Osteocyte (in vitro differentiated cells): ENCODE measurements around the gene LGR4. TPM values are rescaled to one million over a fixed set of nuclear protein-coding genes. Genes with fewer than 3 reads are reported as not detected.

Source experiments
- DNase-seq: peaks from one replicate; pipeline ENCODE4 v3.0.0; 2021; ENCODE audit warnings: mixed read lengths; ENCODE audit not compliant: unreplicated experiment; ENCODE audit errors: extremely low spot score
- H3K27ac Mint-ChIP-seq: one replicate; pipeline ENCODE4 v1.8.0; 2021; ENCODE audit warnings: mild to moderate bottlenecking, mixed read lengths; ENCODE audit not compliant: unreplicated experiment
- H3K27me3 Mint-ChIP-seq: one replicate; pipeline ENCODE4 v1.8.0; 2021; ENCODE audit warnings: mixed read lengths; ENCODE audit not compliant: unreplicated experiment
- H3K36me3 Mint-ChIP-seq: one replicate; pipeline ENCODE4 v1.8.0; 2021; ENCODE audit warnings: mixed read lengths; ENCODE audit not compliant: unreplicated experiment
- H3K4me1 Mint-ChIP-seq: one replicate; pipeline ENCODE4 v1.8.0; 2021; ENCODE audit warnings: mixed read lengths; ENCODE audit not compliant: unreplicated experiment
- H3K4me3 Mint-ChIP-seq: one replicate; pipeline ENCODE4 v1.8.0; 2021; ENCODE audit warnings: mild to moderate bottlenecking, moderate library complexity, mixed read lengths; ENCODE audit not compliant: unreplicated experiment
- H3K9me3 Mint-ChIP-seq: one replicate; pipeline ENCODE4 v1.8.0; 2021; ENCODE audit warnings: mixed read lengths; ENCODE audit not compliant: unreplicated experiment
- total RNA-seq: library from RNA; stranded (reverse); gene quantifications from 2 replicates; pipeline ENCODE4 v1.2.1, GENCODE V29; 2021
- TF ChIP-seq, protein P1 (sequence below): fragments of 200-600 bp; sonication (generic); IDR thresholded peaks from 2 replicates; pipeline ENCODE4 v1.5.0; 2021; ENCODE audit warnings: antibody characterized with exemption, mild to moderate bottlenecking, moderate library complexity

The LGR4 gene
- total RNA-seq, 1 donor from 2014 or later = 61.9 TPM

DNA sequence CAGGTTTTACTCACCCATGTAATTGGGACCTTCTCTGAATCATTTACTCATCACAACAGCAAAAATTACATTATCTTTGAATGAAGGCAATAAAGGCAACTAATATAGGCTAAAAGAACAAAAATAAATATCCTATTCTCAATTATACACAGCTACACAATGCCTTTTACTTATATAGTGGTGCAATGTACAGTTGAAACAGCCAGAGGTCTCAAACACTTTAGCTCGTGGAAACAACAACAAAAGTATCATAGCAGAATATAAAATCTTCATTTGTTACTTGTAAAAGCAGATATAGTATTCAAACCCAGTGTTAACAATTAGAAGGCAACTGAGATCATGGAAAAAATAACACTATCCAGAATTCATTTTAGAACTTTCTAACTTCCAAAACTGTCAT, 88.9 kb downstream of the LGR4 start:
- TF ChIP-seq, protein P1, sequence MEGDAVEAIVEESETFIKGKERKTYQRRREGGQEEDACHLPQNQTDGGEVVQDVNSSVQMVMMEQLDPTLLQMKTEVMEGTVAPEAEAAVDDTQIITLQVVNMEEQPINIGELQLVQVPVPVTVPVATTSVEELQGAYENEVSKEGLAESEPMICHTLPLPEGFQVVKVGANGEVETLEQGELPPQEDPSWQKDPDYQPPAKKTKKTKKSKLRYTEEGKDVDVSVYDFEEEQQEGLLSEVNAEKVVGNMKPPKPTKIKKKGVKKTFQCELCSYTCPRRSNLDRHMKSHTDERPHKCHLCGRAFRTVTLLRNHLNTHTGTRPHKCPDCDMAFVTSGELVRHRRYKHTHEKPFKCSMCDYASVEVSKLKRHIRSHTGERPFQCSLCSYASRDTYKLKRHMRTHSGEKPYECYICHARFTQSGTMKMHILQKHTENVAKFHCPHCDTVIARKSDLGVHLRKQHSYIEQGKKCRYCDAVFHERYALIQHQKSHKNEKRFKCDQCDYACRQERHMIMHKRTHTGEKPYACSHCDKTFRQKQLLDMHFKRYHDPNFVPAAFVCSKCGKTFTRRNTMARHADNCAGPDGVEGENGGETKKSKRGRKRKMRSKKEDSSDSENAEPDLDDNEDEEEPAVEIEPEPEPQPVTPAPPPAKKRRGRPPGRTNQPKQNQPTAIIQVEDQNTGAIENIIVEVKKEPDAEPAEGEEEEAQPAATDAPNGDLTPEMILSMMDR = peak; percentile 53
- DNase-seq = no peak
- H3K27ac Mint-ChIP-seq = peak overlapping the region; percentile 63
- peaks cover 54% of the 10 kb centered on the region for H3K4me1 Mint-ChIP-seq
- no peaks in the 10 kb centered on the region for H3K27me3 Mint-ChIP-seq
- H3K9me3 Mint-ChIP-seq = no peaks in the 10 kb centered on the region
- H3K4me3 Mint-ChIP-seq = peak overlapping the region; percentile 41
- peaks cover 37% of the 10 kb centered on the region for H3K36me3 Mint-ChIP-seq

DNA sequence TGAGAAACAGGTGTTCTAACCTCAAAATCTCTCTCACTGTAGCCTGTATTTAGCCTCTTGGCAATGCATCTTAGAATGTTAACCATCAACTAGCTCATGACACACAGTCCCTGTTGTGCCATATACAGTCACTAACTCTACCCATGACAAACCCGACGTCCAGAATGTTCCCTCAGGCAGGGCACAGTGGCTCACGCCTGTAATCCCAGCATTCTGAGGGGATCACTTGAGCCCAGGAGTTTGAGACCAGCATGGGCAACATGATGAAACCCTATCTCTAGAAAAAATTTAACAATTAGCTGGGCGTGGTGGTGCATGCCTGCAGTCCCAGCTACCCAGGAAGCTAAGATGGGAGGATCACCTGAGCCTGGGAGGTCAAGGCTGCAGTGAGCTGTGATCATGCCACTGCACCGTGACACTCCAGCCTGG, 91.3 kb downstream of the LGR4 start:
- Mint-ChIP-seq H3K27me3 (no peaks in the 10 kb centered on the region), H3K4me3 (no peak overlapping the region), H3K4me1 (peaks cover 36% of the 10 kb centered on the region), H3K27ac (no peak overlapping the region), H3K9me3 (no peaks in the 10 kb centered on the region), H3K36me3 (peaks cover 47% of the 10 kb centered on the region)
- no peak for DNase-seq
- TF ChIP-seq, protein P1 = no peak

DNA sequence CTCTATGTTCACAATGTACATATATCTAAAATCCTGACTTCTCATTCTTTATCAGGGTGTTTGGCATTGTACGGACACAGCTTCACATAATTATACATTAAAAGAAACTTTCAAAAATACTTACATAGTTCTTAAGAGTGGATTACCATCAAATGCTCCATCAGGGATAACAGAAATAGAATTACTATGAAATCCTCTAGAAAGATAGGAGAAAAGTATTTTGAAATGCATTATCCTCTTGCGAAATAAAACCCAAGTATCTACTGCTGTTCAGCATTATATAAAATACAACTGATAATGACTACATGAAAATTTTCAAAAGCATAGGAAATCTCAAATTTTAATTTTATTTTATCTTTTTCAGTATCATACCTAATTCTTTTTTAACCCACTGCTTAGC, 91.8 kb downstream of the LGR4 start:
- Mint-ChIP-seq H3K27ac (no peak overlapping the region), H3K9me3 (no peaks in the 10 kb centered on the region), H3K27me3 (no peaks in the 10 kb centered on the region), H3K36me3 (peaks cover 49% of the 10 kb centered on the region), H3K4me3 (no peak overlapping the region), H3K4me1 (peaks cover 32% of the 10 kb centered on the region)
- DNase-seq = no peak
- TF ChIP-seq, protein P1 = no peak

DNA sequence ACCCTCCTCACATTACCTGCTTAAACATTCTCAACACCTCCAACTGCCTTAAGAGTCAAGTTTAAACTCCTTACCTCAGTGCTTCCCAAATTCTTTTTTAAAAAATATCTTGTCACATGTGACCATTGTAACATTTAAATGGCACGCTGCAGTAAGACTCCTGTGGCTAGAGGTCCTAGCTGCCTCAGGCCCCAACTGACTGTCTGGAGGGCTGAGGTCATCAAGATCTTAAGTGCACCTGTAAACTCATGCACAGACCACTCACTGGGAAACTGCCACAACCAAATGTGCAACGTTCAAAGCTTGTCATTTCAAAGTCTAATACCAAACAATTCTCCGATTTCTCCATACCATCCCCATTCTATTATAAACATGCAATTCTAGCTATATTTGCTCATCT, 93.1 kb downstream of the LGR4 start:
- no peak overlapping the region for H3K27ac Mint-ChIP-seq
- no peaks in the 10 kb centered on the region for H3K27me3 Mint-ChIP-seq

DNA sequence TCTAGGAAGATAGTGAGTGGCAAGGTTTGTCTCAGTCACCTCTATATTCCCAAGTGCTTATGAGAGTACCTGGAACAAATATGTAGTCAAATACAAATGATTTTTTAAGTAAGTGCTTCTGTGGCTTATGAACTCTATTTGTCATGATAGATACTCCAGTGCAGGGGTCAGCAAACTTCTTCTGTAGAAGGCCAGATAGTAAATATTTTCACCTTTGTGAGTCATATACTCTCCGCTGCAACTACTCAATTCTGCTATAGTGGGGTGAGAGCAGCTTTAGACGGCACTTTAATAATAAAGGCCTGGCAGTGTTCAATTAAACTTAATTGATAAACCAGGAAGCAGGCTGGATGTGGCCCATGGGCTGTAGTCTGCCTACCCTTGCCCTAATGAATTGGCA, 97.2 kb downstream of the LGR4 start:
- no peaks in the 10 kb centered on the region for H3K27me3 Mint-ChIP-seq
- no peak for DNase-seq
- no peak overlapping the region for H3K27ac Mint-ChIP-seq
- H3K36me3 Mint-ChIP-seq = peaks cover 38% of the 10 kb centered on the region
- H3K4me1 Mint-ChIP-seq = no peaks in the 10 kb centered on the region
- no peaks in the 10 kb centered on the region for H3K9me3 Mint-ChIP-seq
- H3K4me3 Mint-ChIP-seq = no peak overlapping the region
- TF ChIP-seq, protein P1 = no peak

More for the DNA sequence above, 93.1 kb downstream of the LGR4 start:
- DNase-seq = no peak
- Mint-ChIP-seq H3K4me3 (no peak overlapping the region), H3K4me1 (peaks cover 18% of the 10 kb centered on the region), H3K36me3 (peaks cover 49% of the 10 kb centered on the region), H3K9me3 (no peaks in the 10 kb centered on the region)
- TF ChIP-seq, protein P1 = no peak
